ENCODE measurements around the gene ZNF70. TPM values are rescaled to one million over a fixed set of nuclear protein-coding genes. Genes with fewer than 3 reads are reported as not detected.
A peak's percentile ranks its signal among the peaks of the same experiment; 100 is the strongest.

The ZNF70 gene
- 8.7 and 9.9 TPM in 2 replicates for total RNA-seq (2013; cell fraction: nucleolus; rRNA removed)
- 1.6 and 1.7 TPM in 2 replicates for total RNA-seq (2014; rRNA removed)
- total RNA-seq (2014; rRNA removed; fragmentation: Illumina TruSeq; extraction: Trizol) = 1.6 and 1.8 TPM in 2 replicates
- 2.3 and 2.4 TPM in 2 replicates for total RNA-seq (2021)
- polyA plus RNA-seq (2011; ENCODE audit: low read depth) = 0.93 TPM
- 0.24 and 0.33 TPM in 2 replicates for polyA plus RNA-seq (2011; rRNA removed)
- polyA plus RNA-seq (2011; cell fraction: cytosol; rRNA removed) = 0.45 and 0.63 TPM in 2 replicates
- polyA plus RNA-seq (2011; cell fraction: nucleus; rRNA removed) = 0.81 and 1.3 TPM in 2 replicates
- 1.0 and 1.6 TPM in 2 replicates for polyA plus RNA-seq (2012)
- polyA plus RNA-seq (2014; fragmentation: Illumina TruSeq; extraction: Trizol) = 1.1 and 1.3 TPM in 2 replicates
- polyA plus RNA-seq (2014; fragmentation: Nextera tagmentation; extraction: Ambion mirVana) = under 1 TPM; 0.15 to 0.21 TPM
- 0.94 and 1.2 TPM in 2 replicates for polyA plus RNA-seq (2014; rRNA removed)
- under 1 TPM; 0.69 to 0.76 TPM for polyA plus RNA-seq (2016; fragmentation: Nextera tagmentation; extraction: Ambion mirVana)
- polyA minus RNA-seq (2011; rRNA and poly(A)+ RNA removed) = 0.73 and 1.3 TPM in 2 replicates
- polyA minus RNA-seq (2011; cell fraction: cytosol; rRNA and poly(A)+ RNA removed) = 0.42 and 0.94 TPM in 2 replicates
- polyA minus RNA-seq (2011; cell fraction: nucleus; rRNA and poly(A)+ RNA removed) = 0.48 and 0.86 TPM in 2 replicates
- Bru-seq, nascent RNA = percentile 60 among the genes with signal in this experiment
- percentile 52 among the genes with signal in this experiment for BruChase-seq, experiment 1, labeled RNA remaining after a 6-hour chase
- BruChase-seq, experiment 2, labeled RNA remaining after a 2-hour chase = percentile 57 among the genes with signal in this experiment
- long read RNA-seq, experiment 1 = 0 reads
- long read RNA-seq, experiment 2 = 0 reads

GRCh38 chr22:23750714-23751440 is at the start of gene ZNF70:
Gene ZNF70 (minus strand): TSS chr22:23751112. CDS start chr22:23745140, 5,972 bp downstream.
- RAD21 ChIA-PET (ENCODE audit: unreplicated experiment) = interaction anchor here (0.6 to 1.4 kb wide), 4 partner anchors 13 to 37 kb away, joined by 4 to 7 read pairs (median 4); no protein-coding TSS in a partner anchor
- DNase-seq (ENCODE audit: low read depth, low spot score) = no peak
- FAIRE-seq = no peak
- H3K79me2 ChIP-seq (ENCODE audit: control insufficient read depth, insufficient read depth, low read length) = no peaks in the 10 kb centered on the region
- SMC1A ChIA-PET (ENCODE audit: uncharacterized antibody, unreplicated experiment) = interaction anchor here (0.7 kb wide), 1 partner anchor 97 kb away, joined by 3 read pairs; no protein-coding TSS in a partner anchor
- peak within 1 kb of the TSS; percentile 85 for H3K4me3 ChIP-seq
- WGBS (ENCODE audit: insufficient coverage, insufficient replicate concordance, low lambda C conversion rate, missing lambda C conversion rate) = under 1% methylated on average over 54 of the region's 78 CpGs
- no peaks in the 10 kb centered on the region for H4K20me1 ChIP-seq (ENCODE audit: control insufficient read depth, insufficient read depth)
- BruUV-seq (replicated peaks) = no TSS peak
- CTCF ChIA-PET = interaction anchor here (0.8 to 1.2 kb wide), 2 partner anchors 32 to 55 kb away, joined by 3 read pairs; no protein-coding TSS in a partner anchor
- no peaks in the 10 kb centered on the region for H3K27me3 ChIP-seq (replicated peaks in 1 of 2; ENCODE audit: control insufficient read depth in 2 of 2, insufficient read depth in 2 of 2, low read length in 1 of 2)
- H3K4me1 ChIP-seq (ENCODE audit: control insufficient read depth, insufficient read depth, low read length) = peaks cover 30% of the 10 kb centered on the region
- peak within 1 kb of the TSS; percentile 99 for H3K4me2 ChIP-seq (ENCODE audit: control insufficient read depth, insufficient read depth)
- H2AFZ ChIP-seq (ENCODE audit: control insufficient read depth, low read depth, low read length) = peak within 1 kb of the TSS; percentile 94
- intact Hi-C loops (cut with micrococcal nuclease; ENCODE audit: unreplicated experiment) (loop anchor here (2.0 kb wide), 1 partner anchor 16 kb away; the partner anchor contains the start of gene CHCHD10), in situ Hi-C loops (cut with MboI) (no loop called here)
- H3K36me3 ChIP-seq (ENCODE audit: control insufficient read depth in 2 of 2, insufficient read depth in 2 of 2, low read length in 1 of 2) = no peaks in the 10 kb centered on the region
- peak within 1 kb of the TSS; percentile 88 for H3K27ac ChIP-seq (ENCODE audit: control insufficient read depth, insufficient read depth)
- ATAC-seq = peak; percentile 96
- POLR2A ChIA-PET = interaction anchor here (1.6 kb wide), 1 partner anchor 34 kb away, joined by 12 read pairs; no protein-coding TSS in a partner anchor
- peak within 1 kb of the TSS; percentile 88 for H3K9ac ChIP-seq (ENCODE audit: control insufficient read depth, insufficient read depth, low read length)
- H3K9me3 ChIP-seq (replicated peaks; ENCODE audit: control insufficient read depth, insufficient read depth, low read length) = no peaks in the 10 kb centered on the region
- TF ChIP-seq ATF7 (IDR thresholded peaks at IDR 0.05; ENCODE audit: low read depth) (no peak), ELK1 (IDR thresholded peaks at IDR 0.05; ENCODE audit: low read depth, low read length) (peak; percentile 66), EGR1 (IDR thresholded peaks at IDR 0.05; ENCODE audit: borderline replicate concordance in 1 of 2, low read depth in 2 of 2, low read length in 2 of 2) (peak in 1 of 2 experiments; percentile 83; a peak in 2 of 3 replicates), MLLT1 (IDR thresholded peaks at IDR 0.05) (no peak), SIN3A (IDR thresholded peaks at IDR 0.05; ENCODE audit: low read depth, low read length) (no peak), ZBED1 (IDR thresholded peaks at IDR 0.05; ENCODE audit: borderline replicate concordance) (no peak), CBFB (IDR thresholded peaks at IDR 0.05; ENCODE audit: low read depth) (no peak), BACH1 (IDR thresholded peaks at IDR 0.05; ENCODE audit: borderline replicate concordance) (0 out of 2 replicates have a peak, but pooled peaks have one; percentile 30), MAX (IDR thresholded peaks at IDR 0.05; ENCODE audit: low read depth, low read length) (peak; percentile 17; the same call in 1 of the 2 replicates), LARP7 (IDR thresholded peaks at IDR 0.05) (peak; percentile 74), TCF12 (IDR thresholded peaks at IDR 0.05; ENCODE audit: low read depth, low read length) (peak; percentile 62; the same call in 1 of the 2 replicates), TAF1 (IDR thresholded peaks at IDR 0.05; ENCODE audit: borderline replicate concordance, low read depth, low read length) (peak; percentile 73; the same call in 1 of the 2 replicates), PAX5 (IDR thresholded peaks at IDR 0.05; ENCODE audit: borderline replicate concordance, low read depth, low read length) (peak; percentile 6; the same call in 1 of the 2 replicates)
